HG03442 (cell line): ENCODE results near the gene NLRP6.
"Not testable (repeated sequence)": the region's sequence is repeated elsewhere in the genome, so short reads cannot be mapped to it uniquely, and the experiment has no call there.

Experiments used
- ATAC-seq: cut with Tn5 transposase; IDR thresholded peaks from one replicate; pipeline ENCODE4 v1.9.1; 2021; ENCODE audit warnings: mild to moderate bottlenecking, moderate library complexity; ENCODE audit not compliant: unreplicated experiment

NLRP6 gene

GRCh38 chr11:306645-307371 lies 28.6 kb downstream of the NLRP6 start:
- no peak for ATAC-seq

GRCh38 chr11:307766-308708 lies 29.8 kb downstream of the NLRP6 start, which contains the start of gene IFITM2:
IFITM2 (plus strand) TSS chr11:307816; CDS start chr11:308193, 377 bp downstream.
- ATAC-seq = not testable (repeated sequence)

- not testable (repeated sequence) for ATAC-seq
Measured at GRCh38 chr11:308740-309665, 30.8 kb downstream of the NLRP6 start.

- ATAC-seq = not testable (repeated sequence)
Measured at GRCh38 chr11:309979-310572, 31.9 kb downstream of the NLRP6 start.

GRCh38 chr11:311013-311748 lies 33.0 kb downstream of the NLRP6 start:
- ATAC-seq = peak; percentile 36

- ATAC-seq = no peak
Measured at GRCh38 chr11:312092-312816, 34.0 kb downstream of the NLRP6 start.

GRCh38 chr11:313304-313786 lies 35.1 kb downstream of the NLRP6 start:
- no peak for ATAC-seq

GRCh38 chr11:313787-314553 lies 35.8 kb downstream of the NLRP6 start, which contains the start of gene IFITM1:
IFITM1 (plus strand) TSS chr11:314040; CDS start chr11:314171, 131 bp downstream.
- ATAC-seq = no peak

GRCh38 chr11:314554-314875 lies 36.3 kb downstream of the NLRP6 start:
- ATAC-seq = not testable (repeated sequence)

GRCh38 chr11:315051-315481 lies 36.9 kb downstream of the NLRP6 start:
- ATAC-seq = no peak

GRCh38 chr11:315516-315994 lies 37.3 kb downstream of the NLRP6 start:
- ATAC-seq = no peak

GRCh38 chr11:316031-316701 lies 38.0 kb downstream of the NLRP6 start:
- no peak for ATAC-seq

GRCh38 chr11:316891-317301 lies 38.7 kb downstream of the NLRP6 start:
- no peak for ATAC-seq

- not testable (repeated sequence) for ATAC-seq
Measured at GRCh38 chr11:317668-318404, 39.6 kb downstream of the NLRP6 start.

- ATAC-seq = peak; percentile 32
Measured at GRCh38 chr11:318405-319120, 40.4 kb downstream of the NLRP6 start.
